GM20000 (cell line): ENCODE measurements around the gene ZNF865.
A peak's percentile ranks its signal among the peaks of the same experiment; 100 is the strongest.
"Not testable (repeated sequence)": the region's sequence is repeated elsewhere in the genome, so short reads cannot be mapped to it uniquely, and the experiment has no call there.

Source experiments
- DNase-seq: peaks from one replicate; pipeline ENCODE4 v3.0.0; 2012; ENCODE audit warnings: low spot score
- TF ChIP-seq, protein P1 (sequence below): IDR thresholded peaks from 2 replicates; pipeline ENCODE4 v1.5.1; 2012; ENCODE audit warnings: mild to moderate bottlenecking, control low read depth; ENCODE audit errors: extremely low read depth, missing control alignments

The ZNF865 gene

DNA sequence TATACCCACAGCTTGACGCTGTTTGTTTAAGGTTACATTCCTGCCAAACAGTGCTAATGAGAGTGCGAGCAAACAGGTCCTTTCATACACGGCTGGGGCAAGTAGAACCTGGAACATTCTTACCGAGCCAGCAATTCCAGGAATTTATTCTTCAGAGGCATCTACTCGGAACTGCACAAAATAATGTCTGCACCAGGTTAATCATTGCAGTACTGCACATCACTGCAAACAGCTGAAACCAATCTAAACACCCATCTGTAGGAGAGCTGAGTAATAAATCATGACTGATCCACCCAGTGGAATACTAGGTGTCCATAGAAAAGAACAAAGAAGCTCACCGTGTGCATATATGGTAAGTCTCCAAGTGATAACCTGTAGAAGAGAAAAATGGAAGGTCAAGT, 23.6 kb upstream of the ZNF865 start:
- no peak for DNase-seq
- TF ChIP-seq, protein P1, sequence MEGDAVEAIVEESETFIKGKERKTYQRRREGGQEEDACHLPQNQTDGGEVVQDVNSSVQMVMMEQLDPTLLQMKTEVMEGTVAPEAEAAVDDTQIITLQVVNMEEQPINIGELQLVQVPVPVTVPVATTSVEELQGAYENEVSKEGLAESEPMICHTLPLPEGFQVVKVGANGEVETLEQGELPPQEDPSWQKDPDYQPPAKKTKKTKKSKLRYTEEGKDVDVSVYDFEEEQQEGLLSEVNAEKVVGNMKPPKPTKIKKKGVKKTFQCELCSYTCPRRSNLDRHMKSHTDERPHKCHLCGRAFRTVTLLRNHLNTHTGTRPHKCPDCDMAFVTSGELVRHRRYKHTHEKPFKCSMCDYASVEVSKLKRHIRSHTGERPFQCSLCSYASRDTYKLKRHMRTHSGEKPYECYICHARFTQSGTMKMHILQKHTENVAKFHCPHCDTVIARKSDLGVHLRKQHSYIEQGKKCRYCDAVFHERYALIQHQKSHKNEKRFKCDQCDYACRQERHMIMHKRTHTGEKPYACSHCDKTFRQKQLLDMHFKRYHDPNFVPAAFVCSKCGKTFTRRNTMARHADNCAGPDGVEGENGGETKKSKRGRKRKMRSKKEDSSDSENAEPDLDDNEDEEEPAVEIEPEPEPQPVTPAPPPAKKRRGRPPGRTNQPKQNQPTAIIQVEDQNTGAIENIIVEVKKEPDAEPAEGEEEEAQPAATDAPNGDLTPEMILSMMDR, result no peak

DNA sequence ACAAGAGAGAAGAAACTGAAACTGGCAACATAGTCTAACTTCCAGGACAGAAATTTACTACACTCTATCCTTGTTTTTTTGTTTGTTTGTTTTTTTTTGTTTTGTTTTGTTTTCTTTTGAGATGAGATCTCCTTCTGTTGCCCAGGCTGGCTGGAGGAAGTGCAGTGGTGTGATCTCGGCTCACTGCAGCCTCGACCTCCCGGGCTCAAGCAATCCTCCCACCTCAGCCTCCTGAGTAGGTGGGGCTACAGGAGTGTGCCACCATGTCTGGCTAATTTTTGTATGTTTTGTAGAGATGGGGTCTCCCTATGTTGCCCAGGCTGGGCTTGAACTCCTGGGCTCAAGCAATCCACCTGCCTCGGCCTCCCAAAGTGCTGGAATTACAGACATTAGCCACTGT, 23.2 kb upstream of the ZNF865 start:
- not testable (repeated sequence) for DNase-seq

DNA sequence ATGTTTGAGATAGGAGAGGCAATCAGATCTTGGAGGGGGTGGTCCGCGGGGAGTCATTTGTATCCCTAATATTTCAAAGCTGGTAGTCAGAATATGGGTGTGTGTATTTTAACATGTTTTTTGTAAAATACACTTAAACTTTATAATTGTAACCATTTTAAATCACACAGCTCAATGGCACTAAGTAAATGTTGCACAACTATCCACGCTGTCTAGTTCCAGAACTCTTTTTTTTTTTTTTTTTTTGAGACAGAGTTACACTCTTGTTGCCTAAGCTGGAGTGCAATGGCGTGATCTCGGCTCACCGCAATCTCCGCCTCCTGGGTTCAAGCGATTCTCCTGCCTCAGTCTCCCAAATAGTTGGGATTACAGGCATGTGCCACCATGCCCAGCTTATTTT, 21.6 kb upstream of the ZNF865 start:
- DNase-seq, result not testable (repeated sequence)

DNA sequence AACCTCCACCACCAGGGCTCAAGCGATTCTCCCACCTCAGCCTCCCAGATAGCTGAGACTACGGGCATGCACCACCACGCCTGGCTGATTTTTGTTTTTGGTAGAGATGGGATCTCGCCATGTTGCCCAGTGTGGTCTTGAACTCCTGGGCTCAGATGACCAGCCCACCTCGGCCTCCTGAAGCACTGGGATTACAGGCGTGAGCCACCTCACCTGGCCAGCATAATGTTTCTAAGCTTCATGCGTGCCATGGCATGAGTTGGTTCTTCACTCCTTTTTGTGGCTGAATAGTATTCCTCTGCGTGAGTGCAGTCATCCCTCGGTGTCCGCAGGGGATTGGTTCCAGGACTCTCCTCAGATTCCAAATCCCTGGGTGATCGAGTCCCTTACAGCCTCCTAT, 20.6 kb upstream of the ZNF865 start:
- DNase-seq, result no peak
- TF ChIP-seq, protein P1, result no peak

DNA sequence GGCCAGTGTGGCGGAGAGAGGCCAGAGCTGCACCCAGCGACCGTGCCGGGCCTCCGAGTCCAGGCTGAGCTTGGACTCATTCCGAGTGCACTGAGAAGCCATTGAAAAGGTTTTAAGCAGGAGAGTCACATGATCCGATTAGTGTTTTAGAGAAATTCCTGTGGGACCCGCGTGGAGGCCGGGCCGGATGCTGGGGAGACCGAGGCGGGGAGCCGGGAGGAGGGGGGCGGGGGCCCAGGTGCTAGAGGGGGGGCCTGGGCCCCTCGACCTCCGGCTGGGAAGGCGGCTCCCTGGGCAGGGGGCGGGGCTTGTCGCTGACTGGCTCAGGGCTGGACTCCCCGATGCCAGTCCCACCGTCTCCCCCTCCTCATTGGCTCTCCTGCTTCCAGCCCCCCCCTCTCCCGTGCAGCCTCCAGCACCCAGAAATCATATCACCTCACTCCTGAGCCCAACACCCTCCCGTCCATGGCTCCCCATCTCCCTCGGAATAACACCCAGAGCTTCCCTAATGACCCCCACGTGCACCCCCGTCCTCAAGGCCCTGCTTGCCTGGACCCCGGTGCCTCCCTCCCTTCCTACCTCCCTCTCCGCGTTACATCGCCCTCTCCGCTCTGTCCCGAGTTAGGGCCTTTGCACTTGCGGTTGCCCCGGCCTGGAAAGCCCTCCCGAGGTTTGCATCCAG, 19.6 kb upstream of the ZNF865 start:
- TF ChIP-seq, protein P1, result no peak
- peak; percentile 59 for DNase-seq

DNA sequence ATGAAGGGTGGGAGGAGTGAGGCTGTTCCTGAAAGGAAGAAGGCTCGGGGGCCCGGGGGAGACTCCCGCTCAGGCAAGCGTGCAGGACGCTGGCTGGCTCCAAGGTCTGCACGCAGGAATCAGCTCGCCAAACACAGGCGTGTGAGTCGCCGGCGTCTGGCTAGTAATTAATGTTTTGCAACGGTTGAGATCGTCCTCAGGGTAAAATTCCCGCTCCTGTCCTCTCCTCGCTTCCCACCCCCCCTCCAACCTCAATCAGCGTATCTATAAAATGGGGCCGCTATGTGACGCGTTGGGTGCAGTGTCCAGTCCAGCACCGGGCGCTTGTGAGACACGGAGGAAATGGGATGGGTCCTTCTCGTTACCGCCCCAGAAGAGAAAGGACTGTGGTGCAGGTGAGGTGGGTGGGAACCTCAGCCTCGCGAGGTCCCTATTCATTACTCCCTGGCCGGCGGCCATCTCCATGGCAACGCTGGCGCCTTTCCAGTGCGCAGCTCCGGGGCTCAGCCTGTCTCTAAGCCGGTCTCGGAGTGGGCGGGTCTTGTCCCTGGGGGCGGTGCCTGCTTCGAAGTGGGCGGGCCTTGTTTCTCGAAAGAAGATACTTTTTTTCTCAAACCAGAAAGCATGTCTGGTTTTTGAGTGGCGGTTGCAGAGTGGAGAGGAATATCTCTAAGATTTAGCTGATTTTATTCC, 18.3 kb upstream of the ZNF865 start:
- TF ChIP-seq, protein P1, result no peak
- peak; percentile 97 for DNase-seq

DNA sequence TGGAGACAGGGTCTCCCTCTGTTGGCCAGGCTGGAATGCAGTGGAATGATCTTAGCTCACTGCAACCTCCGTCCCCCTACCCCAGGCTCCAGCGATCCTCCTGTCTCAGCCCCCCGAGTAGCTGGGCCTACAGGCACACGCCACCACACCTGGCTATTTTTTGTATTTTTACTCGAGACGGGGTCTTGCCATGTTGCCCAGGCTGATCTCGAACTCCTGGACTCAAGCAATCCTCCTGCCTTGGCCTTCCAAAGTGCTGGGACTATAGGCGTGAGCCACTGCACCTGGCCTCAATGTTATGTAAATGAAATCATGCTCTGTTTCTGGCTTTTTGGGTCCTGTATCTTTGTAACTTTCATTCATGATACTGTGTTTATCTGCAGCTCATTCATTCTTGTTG, 16.7 kb upstream of the ZNF865 start:
- TF ChIP-seq, protein P1, result no peak
- no peak for DNase-seq

DNA sequence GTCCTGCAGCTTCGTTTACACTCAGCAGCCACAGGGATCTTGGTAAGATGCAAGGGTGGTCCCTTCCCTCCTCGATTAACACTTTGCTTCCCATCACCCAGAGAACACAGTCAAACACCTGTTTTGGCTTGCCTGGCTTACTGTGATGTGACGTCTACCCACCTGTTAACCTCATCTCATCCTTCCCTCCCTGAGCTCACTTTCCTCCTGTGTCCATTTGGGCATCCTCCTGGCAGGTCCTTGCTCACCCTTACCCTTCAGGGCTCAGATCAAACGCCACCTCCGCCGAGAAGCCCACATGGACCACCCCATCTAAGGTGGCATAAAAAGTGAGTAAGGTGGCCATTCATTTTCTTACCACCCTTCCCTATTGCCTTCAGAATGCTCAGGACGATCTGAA, 15.3 kb upstream of the ZNF865 start:
- TF ChIP-seq, protein P1, result no peak
- DNase-seq, result no peak
